ENCODE measurements around the gene VASH1.

DNA sequence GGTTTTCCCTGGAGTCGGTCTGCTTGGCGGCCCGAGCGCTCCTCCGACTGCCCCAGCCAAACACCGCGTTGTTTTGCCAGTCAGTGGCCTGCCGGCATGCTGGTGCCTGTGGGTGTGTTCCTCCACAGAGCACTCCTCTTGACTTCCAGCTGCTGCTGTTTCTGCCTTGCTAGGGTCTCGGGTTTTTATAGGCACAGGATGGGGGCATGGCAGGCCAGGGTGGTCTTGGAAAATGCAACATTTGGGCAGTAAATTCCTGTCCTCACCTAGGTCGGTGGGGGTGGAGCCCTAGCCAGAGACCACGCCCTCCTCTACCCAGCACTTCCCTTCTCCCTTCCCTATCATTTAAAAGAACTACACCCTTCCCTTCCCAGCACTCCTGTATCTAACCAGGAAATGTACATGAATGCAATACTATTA, 34.7 kb upstream of the VASH1 start:
- TF ChIP-seq CTCF (conservative IDR thresholded peaks at IDR 0.05 in 1 of 2, IDR thresholded peaks at IDR 0.05 in 1 of 2; ENCODE audit: low read depth in 1 of 2, low read length in 2 of 2) (no peak), EZH2 (IDR thresholded peaks at IDR 0.05; ENCODE audit: low read length, missing control alignments) (no peak)
